CD4-positive, alpha-beta T cell (primary cell): ENCODE results near the gene TLL1. TPM values are rescaled to one million over a fixed set of nuclear protein-coding genes. Genes with fewer than 3 reads are reported as not detected.

Experiments used
- ATAC-seq: fragments of 200-7000 bp; cut with Tn5 transposase; one replicate; pipeline ENCODE4 v1.10.0; 2022; ENCODE audit warnings: mild to moderate bottlenecking; ENCODE audit not compliant: poor library complexity
- CTCF ChIA-PET: fragments of 350-600 bp; sonication (Branson Sonifier 250); formaldehyde crosslinking; loops from one replicate; lab custom pipeline; 2021; ENCODE audit warnings: antibody characterized with exemption, inconsistent platforms; lab: Charles Lee
- POLR2A ChIA-PET: fragments of 350-600 bp; sonication (Branson Sonifier 250); formaldehyde crosslinking; loops from one replicate; lab custom pipeline; 2021; ENCODE audit warnings: antibody characterized with exemption, inconsistent platforms; lab: Charles Lee
- DNase-seq, 14 experiments: peaks; one replicate each; pipeline ENCODE4 v3.0.0-alpha.2; 2013 to 2020; ENCODE audit warnings: mixed read lengths in 2 of 14
- H3K27ac ChIP-seq, 2 donors: one replicate each; pipeline versions ENCODE4 v1.5.1 to v1.7.0; 2013; ENCODE audit warnings: low read length in 2 of 2, low read depth in 1 of 2, mild to moderate bottlenecking in 1 of 2
- H3K27me3 ChIP-seq, 2 experiments: 1 replicate in 1 of 2; 2 replicates in 1 of 2; pipeline versions ENCODE4 v1.6.1 to v1.7.0; 2013; ENCODE audit warnings: low read length in 2 of 2, control low read depth in 1 of 2, mild to moderate bottlenecking in 1 of 2, moderate library complexity in 1 of 2; ENCODE audit not compliant: insufficient read depth in 2 of 2, control insufficient read depth in 1 of 2
- H3K36me3 ChIP-seq: one replicate; pipeline ENCODE4 v1.6.1; 2013; ENCODE audit warnings: low read length, control low read depth; ENCODE audit not compliant: insufficient read depth
- H3K4me1 ChIP-seq: one replicate; pipeline ENCODE4 v1.6.1; 2013; ENCODE audit warnings: low read length, control low read depth; ENCODE audit not compliant: insufficient read depth
- H3K4me3 ChIP-seq: one replicate; pipeline ENCODE4 v1.5.1; 2013; ENCODE audit warnings: mild to moderate bottlenecking, low read length, moderate library complexity
- H3K9me3 ChIP-seq, 2 experiments: 1 replicate in 1 of 2; 2 replicates in 1 of 2; pipeline versions ENCODE4 v1.6.1 to v1.7.0; 2013; ENCODE audit warnings: low read length in 2 of 2, mild to moderate bottlenecking in 2 of 2, control low read depth in 1 of 2, moderate library complexity in 1 of 2; ENCODE audit not compliant: control insufficient read depth in 1 of 2, insufficient read depth in 1 of 2
- H3K27ac Mint-ChIP-seq: one replicate; pipeline ENCODE4 v1.8.0; 2020; ENCODE audit warnings: mixed read lengths
- H3K27me3 Mint-ChIP-seq: one replicate; pipeline ENCODE4 v1.8.0; 2021; ENCODE audit warnings: mixed read lengths
- H3K36me3 Mint-ChIP-seq: one replicate; pipeline ENCODE4 v1.8.0; 2021; ENCODE audit warnings: low read depth, mixed read lengths
- H3K4me1 Mint-ChIP-seq: one replicate; pipeline ENCODE4 v1.8.0; 2021; ENCODE audit warnings: low read depth, mixed read lengths
- H3K4me3 Mint-ChIP-seq: one replicate; pipeline ENCODE4 v1.8.0; 2020; ENCODE audit warnings: mild to moderate bottlenecking, mixed read lengths
- H3K9me3 Mint-ChIP-seq: one replicate; pipeline ENCODE4 v1.8.0; 2020; ENCODE audit warnings: mixed read lengths
- CTCF ChIP-seq: fragments of 200-600 bp; IDR thresholded peaks from one replicate; pipeline ENCODE4 v1.8.0; 2022; ENCODE audit warnings: antibody characterized with exemption, mild to moderate bottlenecking
- intact Hi-C, 2 experiments: fragments of 100-400 bp; cut with DNase I in 1 of 2; cut with micrococcal nuclease in 1 of 2; formaldehyde crosslinking; loops; one replicate each; pipeline versions ENCODE4 v1.15.1 to v1.9.0; 2023 to 2025; cut with DNase I, micrococcal nuclease
- total RNA-seq, 174 experiments: library from RNA in 2 of 174; stranded (reverse) in 2 of 174; gene quantifications; one replicate each; pipeline ENCODE4 v1.2.3 and lab custom pipeline; 2021 to 2026

TLL1 gene
- total RNA-seq, 2 experiments from 2014 or later, result not detected

GRCh38 chr4:166008510-166008909, 135.5 kb downstream of the TLL1 start:
- no peak overlapping the region for H3K4me3 Mint-ChIP-seq
- Histone ChIP-seq H3K9me3 (no peaks in the 10 kb centered on the region), H3K4me3 (no peak overlapping the region), H3K4me1 (no peaks in the 10 kb centered on the region), H3K27me3 (no peaks in the 10 kb centered on the region), H3K36me3 (no peaks in the 10 kb centered on the region), H3K27ac (no peak overlapping the region)
- intact Hi-C loops, result no loop called here
- no peaks in the 10 kb centered on the region for H3K27me3 Mint-ChIP-seq
- peaks cover 5% of the 10 kb centered on the region for H3K9me3 Mint-ChIP-seq
- DNase-seq, result no peak
- ChIA-PET CTCF (no interaction called here), POLR2A (no interaction called here)
- H3K4me1 Mint-ChIP-seq, result no peaks in the 10 kb centered on the region
- ATAC-seq, result no peak
- H3K36me3 Mint-ChIP-seq, result no peaks in the 10 kb centered on the region
- no peak overlapping the region for H3K27ac Mint-ChIP-seq
- no peak for TF ChIP-seq CTCF

- no peak for DNase-seq
- no peaks in the 10 kb centered on the region for H3K36me3 ChIP-seq
- H3K27me3 ChIP-seq, result no peaks in the 10 kb centered on the region
- Mint-ChIP-seq H3K4me1 (no peaks in the 10 kb centered on the region), H3K27me3 (no peaks in the 10 kb centered on the region), H3K9me3 (peaks cover 2% of the 10 kb centered on the region), H3K27ac (no peak overlapping the region), H3K36me3 (no peaks in the 10 kb centered on the region), H3K4me3 (no peak overlapping the region)
- CTCF ChIA-PET, result no interaction called here
- H3K4me3 ChIP-seq, result no peak overlapping the region
- no peak for ATAC-seq
- no peak overlapping the region for H3K27ac ChIP-seq
- H3K4me1 ChIP-seq, result no peaks in the 10 kb centered on the region
- intact Hi-C loops, result no loop called here
- POLR2A ChIA-PET, result no interaction called here
- TF ChIP-seq CTCF, result no peak
- no peaks in the 10 kb centered on the region for H3K9me3 ChIP-seq
Observed at GRCh38 chr4:166012129-166013030, 139.3 kb downstream of the TLL1 start.

- H3K4me3 Mint-ChIP-seq, result no peak overlapping the region
- POLR2A ChIA-PET, result no interaction called here
- intact Hi-C loops, result no loop called here
- no peak for TF ChIP-seq CTCF
- no peaks in the 10 kb centered on the region for H3K27me3 ChIP-seq
- H3K36me3 Mint-ChIP-seq, result no peaks in the 10 kb centered on the region
- DNase-seq, result no peak
- no peak overlapping the region for H3K27ac Mint-ChIP-seq
- H3K4me1 Mint-ChIP-seq, result no peaks in the 10 kb centered on the region
- ATAC-seq, result no peak
- CTCF ChIA-PET, result no interaction called here
- no peaks in the 10 kb centered on the region for H3K9me3 ChIP-seq
- H3K36me3 ChIP-seq, result no peaks in the 10 kb centered on the region
- no peak overlapping the region for H3K27ac ChIP-seq
- no peaks in the 10 kb centered on the region for H3K27me3 Mint-ChIP-seq
- H3K4me3 ChIP-seq, result no peak overlapping the region
- H3K4me1 ChIP-seq, result no peaks in the 10 kb centered on the region
- H3K9me3 Mint-ChIP-seq, result peaks cover 5% of the 10 kb centered on the region
Observed at GRCh38 chr4:166014411-166014810, 141.4 kb downstream of the TLL1 start.
